ENCODE results near the gene CRLF3. TPM values are rescaled to one million over a fixed set of nuclear protein-coding genes. Genes with fewer than 3 reads are reported as not detected.
"Not testable (repeated sequence)": the region's sequence is repeated elsewhere in the genome, so short reads cannot be mapped to it uniquely, and the experiment has no call there.

CRLF3 gene
- total RNA-seq, 4 donors from 2014 or later: 1.0 to 23.4 (median 8.7) TPM

- Histone ChIP-seq H3K4me3 (peak overlapping the region; percentile 92 to 97), H3K36me3 (no peaks in the 10 kb centered on the region), H3K4me1 (no peaks in the 10 kb centered on the region), H3K9me3 (no peaks in the 10 kb centered on the region), H3K27ac (peak overlapping the region; percentile 83 to 86), H3K27me3 (no peaks in the 10 kb centered on the region)
- no peak for DNase-seq
- TF ChIP-seq CTCF (IDR thresholded peaks at IDR 0.05) (no peak), POLR2A (IDR thresholded peaks at IDR 0.05) (no peak)
- intact Hi-C loops (cut with DNase I; ENCODE audit: low total_unique reads): no loop called here
These were observed 1.1 kb downstream of the CRLF3 start for GRCh38 chr17:30823421-30823820.

- H3K27me3 ChIP-seq; H3K9me3 ChIP-seq; intact Hi-C loops (cut with DNase I; ENCODE audit: low total_unique reads); DNase-seq; H3K4me3 ChIP-seq; H3K36me3 ChIP-seq; H3K27ac ChIP-seq; H3K4me1 ChIP-seq: not testable (repeated sequence)
These were observed 1.6 kb downstream of the CRLF3 start for GRCh38 chr17:30822919-30823318.

DNA sequence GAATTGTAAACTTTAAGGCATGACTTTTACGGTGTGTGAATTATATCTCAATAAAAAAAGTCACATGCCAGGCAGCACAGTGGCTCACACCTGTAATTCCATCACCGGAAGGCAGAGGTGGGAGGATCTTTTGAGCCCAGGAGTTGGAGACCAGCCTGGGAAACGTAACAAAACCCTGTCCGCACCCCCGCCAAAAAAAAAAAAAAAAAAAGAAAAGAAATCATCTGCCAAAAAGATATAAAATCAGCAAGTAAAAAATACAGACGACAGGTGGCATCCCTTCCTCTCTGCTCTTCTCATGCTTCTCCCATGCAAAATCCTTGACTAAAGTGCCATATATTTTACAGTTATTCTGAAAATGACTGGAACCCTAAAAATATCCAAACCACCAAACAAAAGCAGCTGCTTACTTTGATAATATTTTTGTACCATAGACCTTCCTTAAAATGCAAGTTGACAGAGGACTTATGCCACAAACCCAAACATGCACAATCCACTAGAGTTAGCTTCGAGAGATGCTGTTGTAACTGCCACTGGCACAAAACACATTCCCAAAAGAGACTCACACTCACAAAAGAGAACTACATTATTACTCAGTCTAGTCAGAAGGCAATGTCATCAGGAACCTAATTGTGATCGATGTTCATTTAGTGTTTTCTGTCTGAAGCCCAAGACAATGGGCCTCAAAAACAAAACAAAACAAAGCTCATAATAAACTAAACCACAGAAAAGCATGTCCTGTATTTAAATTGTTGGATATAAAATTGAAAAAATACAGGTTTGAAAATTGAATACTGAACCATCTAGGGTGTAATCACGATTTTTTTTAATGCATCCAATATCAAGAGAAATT is 2.4 kb downstream of the CRLF3 start:
- intact Hi-C loops (cut with DNase I; ENCODE audit: low total_unique reads): no loop called here
- no peak for TF ChIP-seq POLR2A (IDR thresholded peaks at IDR 0.05)
- no peak for TF ChIP-seq CTCF (IDR thresholded peaks at IDR 0.05)
- Histone ChIP-seq H3K27me3 (no peaks in the 10 kb centered on the region), H3K27ac (no peak overlapping the region), H3K9me3 (no peaks in the 10 kb centered on the region), H3K4me3 (no peak overlapping the region), H3K36me3 (no peaks in the 10 kb centered on the region), H3K4me1 (no peaks in the 10 kb centered on the region)
- DNase-seq: no peak

- intact Hi-C loops (cut with DNase I; ENCODE audit: low total_unique reads): no loop called here
- H3K4me1 ChIP-seq: no peaks in the 10 kb centered on the region
- H3K27me3 ChIP-seq: no peaks in the 10 kb centered on the region
- no peaks in the 10 kb centered on the region for H3K9me3 ChIP-seq
- no peaks in the 10 kb centered on the region for H3K36me3 ChIP-seq
- H3K4me3 ChIP-seq: no peak overlapping the region
- no peak overlapping the region for H3K27ac ChIP-seq
- TF ChIP-seq CTCF (IDR thresholded peaks at IDR 0.05) (no peak), POLR2A (IDR thresholded peaks at IDR 0.05) (no peak)
- DNase-seq: no peak
These were observed 4.4 kb downstream of the CRLF3 start for GRCh38 chr17:30819971-30820705.

GRCh38 chr17:30816165-30816564 is 8.3 kb downstream of the CRLF3 start:
- H3K36me3 ChIP-seq: no peaks in the 10 kb centered on the region
- H3K9me3 ChIP-seq: no peaks in the 10 kb centered on the region
- DNase-seq: no peak
- H3K4me3 ChIP-seq: no peak overlapping the region
- H3K4me1 ChIP-seq: peaks cover 0 to 4% of the 10 kb centered on the region in 2 donors
- no peaks in the 10 kb centered on the region for H3K27me3 ChIP-seq
- TF ChIP-seq POLR2A (IDR thresholded peaks at IDR 0.05): no peak
- TF ChIP-seq CTCF (IDR thresholded peaks at IDR 0.05): no peak
- H3K27ac ChIP-seq: no peak overlapping the region
- intact Hi-C loops (cut with DNase I; ENCODE audit: low total_unique reads): no loop called here

- intact Hi-C loops (cut with DNase I; ENCODE audit: low total_unique reads); H3K4me3 ChIP-seq: not testable (repeated sequence)
These were observed 9.6 kb downstream of the CRLF3 start for GRCh38 chr17:30814860-30815259.

GRCh38 chr17:30814236-30814635 is 10.3 kb downstream of the CRLF3 start:
- H3K27ac ChIP-seq; H3K9me3 ChIP-seq; H3K36me3 ChIP-seq; intact Hi-C loops (cut with DNase I; ENCODE audit: low total_unique reads); H3K4me1 ChIP-seq; DNase-seq; H3K4me3 ChIP-seq; H3K27me3 ChIP-seq: not testable (repeated sequence)

More at GRCh38 chr17:30814860-30815259, 9.6 kb downstream of the CRLF3 start:
- H3K27me3 ChIP-seq, H3K27ac ChIP-seq, H3K36me3 ChIP-seq, H3K9me3 ChIP-seq, DNase-seq, H3K4me1 ChIP-seq: not testable (repeated sequence)
